Lung (tissue), 12 donors: ENCODE results near the gene CTU2. TPM values are rescaled to one million over a fixed set of nuclear protein-coding genes. Genes with fewer than 3 reads are reported as not detected.

Experiments used
- ATAC-seq: fragments of 200-7000 bp; cut with Tn5 transposase; one replicate; pipeline ENCODE4 v1.9.1; 2020; ENCODE audit warnings: moderate number of reproducible peaks; ENCODE audit not compliant: insufficient read depth, low FRiP score
- DNase-seq, 3 donors: peaks; one replicate each; pipeline ENCODE4 v3.0.0-alpha.2; 2013 to 2017
- H3K27ac ChIP-seq, 2 donors: one replicate each; pipeline ENCODE4 v1.5.1; 2013; ENCODE audit warnings: mild to moderate bottlenecking in 2 of 2, moderate library complexity in 2 of 2, control low read depth in 1 of 2, inconsistent platforms in 1 of 2, low read depth in 1 of 2, low read length in 1 of 2
- H3K27me3 ChIP-seq, 3 donors: one replicate each; pipeline ENCODE4 v1.5.1; 2013; ENCODE audit warnings: low read length in 2 of 3; ENCODE audit not compliant: control insufficient read depth in 3 of 3, insufficient read depth in 3 of 3
- H3K36me3 ChIP-seq, 4 donors: one replicate each; pipeline ENCODE4 v1.5.1; 2013; ENCODE audit warnings: low read length in 4 of 4, mild to moderate bottlenecking in 1 of 4, moderate library complexity in 1 of 4; ENCODE audit not compliant: control insufficient read depth in 4 of 4, insufficient read depth in 4 of 4
- H3K4me1 ChIP-seq, 5 donors: one replicate each; pipeline ENCODE4 v1.5.1; 2013; ENCODE audit warnings: low read length in 5 of 5, mild to moderate bottlenecking in 2 of 5, moderate library complexity in 1 of 5; ENCODE audit not compliant: control insufficient read depth in 5 of 5, insufficient read depth in 5 of 5
- H3K4me3 ChIP-seq: one replicate; pipeline ENCODE4 v1.5.1; 2013; ENCODE audit warnings: mild to moderate bottlenecking, control low read depth, moderate library complexity
- H3K9ac ChIP-seq, 2 donors: one replicate each; pipeline ENCODE4 v1.5.1; 2013; ENCODE audit warnings: low read length in 2 of 2, control low read depth in 1 of 2; ENCODE audit not compliant: insufficient read depth in 1 of 2
- H3K9me3 ChIP-seq, 4 donors: one replicate each; pipeline ENCODE4 v1.5.1; 2013; ENCODE audit warnings: low read length in 3 of 4, mild to moderate bottlenecking in 1 of 4, moderate library complexity in 1 of 4; ENCODE audit not compliant: control insufficient read depth in 4 of 4, insufficient read depth in 3 of 4
- CTCF ChIP-seq: IDR thresholded peaks from 2 replicates; pipeline ENCODE4 v1.5.1; 2012; ENCODE audit warnings: mild to moderate bottlenecking; ENCODE audit errors: control extremely low read depth, extremely low read depth
- WGBS, 2 donors: extraction: QIAGEN DNeasy Blood & Tissue Kit; methylation state at CpG; one replicate each; pipeline ENCODE4 v1.1.7; 2013; 5-methylcytosine and 5-hydroxymethylcytosine counted together
- polyA plus RNA-seq, 2 donors: library from polyadenylated mRNA; stranded (reverse); fragments of 200-250 nt; gene quantifications; one replicate each; pipeline ENCODE4 v1.2.1, GENCODE V29; 2013
- total RNA-seq, 2 donors: library from RNA; depleted of rRNA in 1 of 2; stranded (reverse); fragments of >200 nt in 1 of 2; gene quantifications; one replicate each; pipeline ENCODE4 v1.2.1, GENCODE V29; 2014 to 2021
- donor health status: control.
- donor health status: control.
- donor health status: Bipolar disorder and iron deficiency.
- donor health status: healthy.
- donor health status: DM: yes; HTN: yes; CAD: no.

The CTU2 gene
- total and polyA plus RNA-seq, 4 donors: 5.7 to 23.4 (median 18.3) TPM

DNA sequence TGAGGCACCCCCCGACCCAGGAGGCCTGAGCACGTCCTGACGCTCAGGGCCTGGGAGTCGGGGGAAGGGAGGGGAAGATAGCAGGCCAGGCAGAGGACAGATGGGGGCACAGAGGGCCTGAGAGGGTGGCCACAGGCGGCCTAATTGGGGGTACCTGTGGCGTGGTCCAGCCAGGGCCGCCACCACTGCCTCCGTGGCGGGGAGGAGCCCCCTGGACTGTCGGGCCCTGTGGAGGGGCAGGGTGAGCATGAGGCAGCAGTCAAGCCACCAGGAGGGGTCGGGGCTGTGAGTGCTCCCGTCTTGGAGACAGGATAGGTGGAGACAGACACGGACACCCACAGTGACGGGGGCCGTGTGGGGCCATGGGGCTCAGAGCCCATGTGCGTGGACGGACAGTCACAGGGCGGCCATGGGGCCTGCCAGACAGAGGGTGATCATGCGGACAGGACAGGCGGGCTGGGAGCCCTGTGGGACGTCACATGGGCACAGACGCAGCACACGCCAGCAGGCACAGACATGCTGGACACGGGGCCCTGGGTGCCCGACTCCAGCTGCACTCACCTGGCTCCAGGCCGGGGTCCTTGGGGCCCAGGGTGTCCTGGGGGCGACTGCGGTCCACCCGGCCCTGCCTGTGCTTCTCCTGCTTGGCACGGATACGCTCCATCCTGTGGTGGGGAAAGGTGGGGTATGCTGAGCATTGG, 18.7 kb downstream of the CTU2 start:
- Histone ChIP-seq H3K4me1 (no peaks in the 10 kb centered on the region), H3K9me3 (peaks cover 0 to 2% (median 0%) of the 10 kb centered on the region in 4 donors), H3K36me3 (peaks cover 0 to 83% (median 14%) of the 10 kb centered on the region in 4 donors), H3K27me3 (no peaks in the 10 kb centered on the region), H3K4me3 (no peak overlapping the region), H3K9ac (no peak overlapping the region), H3K27ac (no peak overlapping the region)
- no peak for TF ChIP-seq CTCF
- no peak for ATAC-seq
- DNase-seq: no peak
- WGBS, 2 donors: 92 to 94% methylated on average over 31 of the region's 31 CpGs

- Histone ChIP-seq H3K4me3 (no peak overlapping the region), H3K9me3 (peaks cover 0 to 2% (median 0%) of the 10 kb centered on the region in 4 donors), H3K27ac (no peak overlapping the region), H3K36me3 (peaks cover 0 to 80% (median 13%) of the 10 kb centered on the region in 4 donors), H3K9ac (no peak overlapping the region), H3K4me1 (no peaks in the 10 kb centered on the region), H3K27me3 (no peaks in the 10 kb centered on the region)
- TF ChIP-seq CTCF: no peak
- DNase-seq (no peak), ATAC-seq (no peak)
- 90 to 91% methylated on average over 32 of the region's 32 CpGs for WGBS, 2 donors
Measured at GRCh38 chr16:88725609-88726407, 19.5 kb downstream of the CTU2 start.

- no peak overlapping the region for H3K9ac ChIP-seq
- no peaks in the 10 kb centered on the region for H3K27me3 ChIP-seq
- no peak overlapping the region for H3K4me3 ChIP-seq
- TF ChIP-seq CTCF: no peak
- DNase-seq (no peak), ATAC-seq (no peak)
- H3K9me3 ChIP-seq: peaks cover 0 to 2% (median 0%) of the 10 kb centered on the region in 4 donors
- no peaks in the 10 kb centered on the region for H3K4me1 ChIP-seq
- no peak overlapping the region for H3K27ac ChIP-seq
- WGBS, 2 donors: 88 to 92% methylated on average over 17 of the region's 17 CpGs
- peaks cover 0 to 79% (median 15%) of the 10 kb centered on the region in 4 donors for H3K36me3 ChIP-seq
Measured at GRCh38 chr16:88726408-88726749, 20.1 kb downstream of the CTU2 start.
